Measurements from ENCODE around the gene ZMPSTE24. TPM values are rescaled to one million over a fixed set of nuclear protein-coding genes. Genes with fewer than 3 reads are reported as not detected.
"Not testable (repeated sequence)": the region's sequence is repeated elsewhere in the genome, so short reads cannot be mapped to it uniquely, and the experiment has no call there.

ZMPSTE24 gene
- total RNA-seq, 1 donor from 2014 or later = 25.5 TPM

DNA sequence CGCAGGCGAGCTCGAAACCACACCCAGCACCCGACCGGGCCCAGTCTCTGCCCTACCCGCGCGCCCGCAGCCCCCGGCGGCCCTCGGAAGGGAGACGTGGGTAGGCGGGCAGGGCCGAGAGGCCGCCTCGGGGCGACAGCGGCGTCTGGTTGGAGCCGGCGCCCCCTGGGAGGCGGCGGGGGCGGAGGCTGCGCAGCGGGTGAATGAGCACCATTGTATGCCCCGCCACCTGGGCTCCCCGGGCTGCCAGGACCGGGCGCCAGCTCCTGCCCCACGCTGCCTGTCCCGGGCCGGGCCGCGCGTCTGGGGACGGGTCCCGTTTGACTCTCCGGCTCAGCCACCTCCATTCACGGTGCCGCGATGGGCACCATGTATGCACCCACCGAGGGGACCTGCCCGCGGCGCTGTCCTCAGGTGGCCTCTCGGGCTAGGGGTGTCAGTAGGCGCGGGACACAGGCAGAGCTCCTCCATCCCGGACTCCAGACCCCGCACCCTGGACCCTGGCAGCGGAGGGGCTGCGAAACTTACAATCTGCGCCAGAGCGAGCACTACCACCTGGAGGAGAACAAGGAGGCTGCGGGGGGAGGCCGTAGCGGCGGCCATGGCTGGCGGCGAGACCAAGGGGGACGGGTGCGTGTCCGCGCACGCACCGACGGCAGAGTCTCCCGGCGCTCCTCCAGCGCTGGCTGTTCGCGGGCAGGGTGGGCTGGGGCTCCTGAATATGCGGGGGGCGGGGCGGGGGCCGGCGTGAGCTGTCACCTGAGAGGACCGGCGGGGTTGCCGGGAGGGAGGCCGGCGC, 58.8 kb downstream of the ZMPSTE24 start, which contains the start of gene COL9A2:
Gene COL9A2 (minus strand): TSS at position 692 of the 799 bp plus-strand sequence. CDS start 89 bp downstream, at position 603.
- peak in 1 of 2 donors; percentile 84 for DNase-seq (ENCODE audit: extremely low spot score in 2 of 2)
- TF ChIP-seq, protein P1, sequence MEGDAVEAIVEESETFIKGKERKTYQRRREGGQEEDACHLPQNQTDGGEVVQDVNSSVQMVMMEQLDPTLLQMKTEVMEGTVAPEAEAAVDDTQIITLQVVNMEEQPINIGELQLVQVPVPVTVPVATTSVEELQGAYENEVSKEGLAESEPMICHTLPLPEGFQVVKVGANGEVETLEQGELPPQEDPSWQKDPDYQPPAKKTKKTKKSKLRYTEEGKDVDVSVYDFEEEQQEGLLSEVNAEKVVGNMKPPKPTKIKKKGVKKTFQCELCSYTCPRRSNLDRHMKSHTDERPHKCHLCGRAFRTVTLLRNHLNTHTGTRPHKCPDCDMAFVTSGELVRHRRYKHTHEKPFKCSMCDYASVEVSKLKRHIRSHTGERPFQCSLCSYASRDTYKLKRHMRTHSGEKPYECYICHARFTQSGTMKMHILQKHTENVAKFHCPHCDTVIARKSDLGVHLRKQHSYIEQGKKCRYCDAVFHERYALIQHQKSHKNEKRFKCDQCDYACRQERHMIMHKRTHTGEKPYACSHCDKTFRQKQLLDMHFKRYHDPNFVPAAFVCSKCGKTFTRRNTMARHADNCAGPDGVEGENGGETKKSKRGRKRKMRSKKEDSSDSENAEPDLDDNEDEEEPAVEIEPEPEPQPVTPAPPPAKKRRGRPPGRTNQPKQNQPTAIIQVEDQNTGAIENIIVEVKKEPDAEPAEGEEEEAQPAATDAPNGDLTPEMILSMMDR (IDR thresholded peaks at IDR 0.05) = no peak
- no peak for TF ChIP-seq POLR2A (IDR thresholded peaks at IDR 0.05)
- TF ChIP-seq POLR2AphosphoS5 (IDR thresholded peaks at IDR 0.05; ENCODE audit: insufficient read depth in 1 of 2, low read depth in 1 of 2) = no peak
- Histone ChIP-seq H3K36me3 (no peaks in the 10 kb centered on the region), H3K4me3 (peak within 1 kb of the TSS; percentile 44 to 46), H3K27ac (no peak within 1 kb of the TSS), H3K9me3 (no peaks in the 10 kb centered on the region), H3K27me3 (peaks cover 7% of the 10 kb centered on the region), H3K4me1 (peaks cover 36% of the 10 kb centered on the region)
- intact Hi-C loops (cut with DNase I) = no loop called here

DNA sequence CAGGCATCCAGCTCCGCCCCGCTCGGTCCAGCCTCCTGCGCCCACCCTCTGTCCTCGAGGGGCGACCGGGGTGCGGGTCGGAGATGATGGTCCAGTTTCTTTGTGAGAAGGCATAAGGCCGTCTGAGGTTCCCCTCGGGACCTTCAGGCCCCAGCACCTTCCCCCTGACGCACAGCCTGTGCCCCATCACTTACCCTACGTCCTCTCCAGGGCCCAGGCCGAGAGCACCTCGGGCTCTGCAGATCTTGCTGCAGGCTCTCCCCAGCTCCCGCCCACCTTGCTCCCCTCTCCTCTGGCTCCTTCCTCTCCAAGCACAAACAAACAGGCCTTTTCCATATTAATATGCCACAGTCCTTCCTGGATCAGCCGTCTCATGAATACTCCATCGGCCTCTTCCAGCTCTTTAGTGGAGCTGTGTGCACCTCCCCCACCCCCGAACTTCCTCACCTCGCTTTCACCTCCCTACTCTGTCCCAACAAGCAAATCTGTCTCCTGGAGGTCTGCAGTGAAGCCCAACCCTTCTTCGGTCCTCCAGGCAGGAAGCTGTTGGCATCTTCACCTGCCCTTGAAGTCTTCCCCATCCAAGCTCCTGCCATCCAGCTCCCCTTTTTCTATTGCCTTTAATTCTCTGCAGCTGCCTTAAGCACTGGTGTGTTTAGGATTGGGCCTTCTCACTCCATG, 59.5 kb downstream of the ZMPSTE24 start:
- H3K4me1 ChIP-seq = peaks cover 36% of the 10 kb centered on the region
- intact Hi-C loops (cut with DNase I) = no loop called here
- no peak for TF ChIP-seq POLR2AphosphoS5 (IDR thresholded peaks at IDR 0.05; ENCODE audit: insufficient read depth in 1 of 2, low read depth in 1 of 2)
- TF ChIP-seq, protein P1 (IDR thresholded peaks at IDR 0.05) = no peak
- TF ChIP-seq POLR2A (IDR thresholded peaks at IDR 0.05) = no peak
- H3K9me3 ChIP-seq = no peaks in the 10 kb centered on the region
- DNase-seq (ENCODE audit: extremely low spot score in 2 of 2) = peak in 1 of 2 donors; percentile 74
- H3K27ac ChIP-seq = no peak overlapping the region
- no peaks in the 10 kb centered on the region for H3K36me3 ChIP-seq
- H3K27me3 ChIP-seq = peaks cover 7% of the 10 kb centered on the region
- H3K4me3 ChIP-seq = peak overlapping the region; percentile 44 to 46

- TF ChIP-seq POLR2AphosphoS5 (IDR thresholded peaks at IDR 0.05; ENCODE audit: insufficient read depth in 1 of 2, low read depth in 1 of 2) (no peak), POLR2A (IDR thresholded peaks at IDR 0.05) (no peak)
- TF ChIP-seq, protein P1 (IDR thresholded peaks at IDR 0.05) = no peak
- peaks cover 31% of the 10 kb centered on the region for H3K4me1 ChIP-seq
- no peaks in the 10 kb centered on the region for H3K9me3 ChIP-seq
- no peak overlapping the region for H3K4me3 ChIP-seq
- intact Hi-C loops (cut with DNase I) = no loop called here
- DNase-seq (ENCODE audit: extremely low spot score in 2 of 2) = no peak
- peaks cover 7% of the 10 kb centered on the region for H3K27me3 ChIP-seq
- no peaks in the 10 kb centered on the region for H3K36me3 ChIP-seq
- H3K27ac ChIP-seq = no peak overlapping the region
These were observed 60.4 kb downstream of the ZMPSTE24 start for GRCh38 chr1:40318476-40318875.

- Histone ChIP-seq H3K4me3 (no peak overlapping the region), H3K36me3 (no peaks in the 10 kb centered on the region), H3K27me3 (peaks cover 7% of the 10 kb centered on the region), H3K9me3 (no peaks in the 10 kb centered on the region), H3K4me1 (peaks cover 31% of the 10 kb centered on the region), H3K27ac (no peak overlapping the region)
- no peak for DNase-seq (ENCODE audit: extremely low spot score in 2 of 2)
- TF ChIP-seq POLR2A (IDR thresholded peaks at IDR 0.05) = no peak
- intact Hi-C loops (cut with DNase I) = no loop called here
These were observed 61.1 kb downstream of the ZMPSTE24 start for GRCh38 chr1:40318970-40319621.

DNA sequence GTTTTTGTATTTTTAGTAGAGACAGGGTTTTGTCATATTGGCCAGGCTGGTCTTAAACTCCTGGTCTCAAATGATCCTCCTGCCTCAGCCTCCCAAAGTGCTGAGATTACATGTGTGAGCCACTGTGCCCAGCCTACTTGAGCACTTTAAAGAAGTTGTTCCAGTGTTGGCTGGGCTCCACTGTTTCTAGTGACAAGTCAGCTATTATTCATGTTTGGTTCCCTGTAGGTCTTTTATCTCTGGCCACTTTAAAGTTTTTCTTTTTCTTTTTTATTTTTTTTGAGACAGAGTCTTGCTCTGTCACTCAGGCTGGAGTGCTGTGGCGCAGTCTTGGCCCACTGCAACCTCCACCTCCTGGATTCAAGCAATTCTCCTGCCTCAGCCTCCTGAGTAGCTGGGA, 73.4 kb downstream of the ZMPSTE24 start:
- H3K4me1 ChIP-seq; intact Hi-C loops (cut with DNase I); H3K9me3 ChIP-seq; H3K4me3 ChIP-seq; DNase-seq (ENCODE audit: extremely low spot score in 2 of 2); H3K27me3 ChIP-seq; H3K27ac ChIP-seq; H3K36me3 ChIP-seq: not testable (repeated sequence)

Data from vagina (tissue), 2 donors.